Kasumi-1 (cell line): Measurements from ENCODE around the gene FBXO24.
"Not testable (repeated sequence)": the region's sequence is repeated elsewhere in the genome, so short reads cannot be mapped to it uniquely, and the experiment has no call there.

Experiments used
- DNase-seq, 2 experiments: peaks; one replicate each; lab custom pipeline; 2025; lab: John Stamatoyannopoulos, UW

FBXO24 gene, protein sequence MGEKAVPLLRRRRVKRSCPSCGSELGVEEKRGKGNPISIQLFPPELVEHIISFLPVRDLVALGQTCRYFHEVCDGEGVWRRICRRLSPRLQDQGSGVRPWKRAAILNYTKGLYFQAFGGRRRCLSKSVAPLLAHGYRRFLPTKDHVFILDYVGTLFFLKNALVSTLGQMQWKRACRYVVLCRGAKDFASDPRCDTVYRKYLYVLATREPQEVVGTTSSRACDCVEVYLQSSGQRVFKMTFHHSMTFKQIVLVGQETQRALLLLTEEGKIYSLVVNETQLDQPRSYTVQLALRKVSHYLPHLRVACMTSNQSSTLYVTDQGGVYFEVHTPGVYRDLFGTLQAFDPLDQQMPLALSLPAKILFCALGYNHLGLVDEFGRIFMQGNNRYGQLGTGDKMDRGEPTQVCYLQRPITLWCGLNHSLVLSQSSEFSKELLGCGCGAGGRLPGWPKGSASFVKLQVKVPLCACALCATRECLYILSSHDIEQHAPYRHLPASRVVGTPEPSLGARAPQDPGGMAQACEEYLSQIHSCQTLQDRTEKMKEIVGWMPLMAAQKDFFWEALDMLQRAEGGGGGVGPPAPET

DNA sequence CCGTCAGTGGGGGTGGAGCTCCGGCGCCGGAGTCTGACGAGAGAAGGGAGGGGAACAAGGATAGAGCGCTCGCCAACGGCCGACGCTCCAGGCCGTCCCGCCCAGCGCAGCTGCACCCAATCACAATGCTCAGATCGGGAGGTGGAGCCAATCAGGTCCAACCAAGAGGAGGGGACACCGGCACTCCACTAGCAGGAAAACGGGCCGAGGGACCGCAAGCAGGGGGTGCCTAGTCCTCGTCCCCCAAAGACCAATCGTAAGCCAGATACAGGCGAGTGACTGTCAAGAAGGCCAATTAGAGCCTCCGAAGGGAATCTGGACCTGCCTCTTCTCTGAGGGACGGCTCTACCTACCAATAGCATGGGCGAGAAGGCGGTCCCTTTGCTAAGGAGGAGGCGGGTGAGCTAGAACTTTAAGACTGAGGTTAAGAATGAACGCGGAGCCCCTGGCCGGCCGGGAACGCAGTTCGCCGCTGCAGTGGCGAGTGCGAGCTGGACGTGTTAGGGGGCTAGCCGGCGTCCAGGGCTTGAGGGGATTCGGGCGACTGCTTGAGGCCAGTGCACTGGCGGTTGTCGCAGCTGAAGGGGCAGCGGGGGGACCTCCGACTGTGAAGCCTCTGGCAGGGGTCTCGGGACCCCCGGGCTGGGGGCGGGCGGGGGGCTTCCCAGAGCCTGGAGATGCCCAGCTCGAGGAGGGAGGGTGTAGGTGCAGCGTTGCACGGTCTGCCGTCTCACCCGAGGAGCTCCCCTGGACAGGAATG, at the start of gene FBXO24:
Gene FBXO24 (plus strand): TSS at position 63 of the 760 bp plus-strand sequence. CDS start 298 bp downstream, at position 361.
- DNase-seq: peak; percentile 99 to 100

DNA sequence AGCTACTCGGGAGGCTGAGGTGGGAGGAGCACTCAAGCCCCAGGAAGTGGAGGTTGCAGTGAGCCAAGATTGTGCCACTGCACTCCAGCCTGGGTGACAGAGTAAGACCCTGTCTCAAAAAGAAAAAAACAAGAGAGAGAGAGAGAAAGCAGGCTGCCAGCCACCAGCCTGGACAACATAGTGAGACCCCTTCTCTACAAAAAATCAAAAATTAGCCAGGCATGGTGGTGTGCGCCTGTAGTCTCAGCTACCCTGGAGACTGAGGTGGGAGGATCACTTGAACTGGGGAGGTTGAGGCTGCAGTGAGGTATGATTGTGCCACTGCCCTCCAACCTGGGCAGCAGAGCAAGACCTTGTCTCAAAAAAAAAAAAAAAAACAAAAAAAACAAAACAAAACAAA, 49.4 kb upstream of the FBXO24 start:
- not testable (repeated sequence) for DNase-seq

DNA sequence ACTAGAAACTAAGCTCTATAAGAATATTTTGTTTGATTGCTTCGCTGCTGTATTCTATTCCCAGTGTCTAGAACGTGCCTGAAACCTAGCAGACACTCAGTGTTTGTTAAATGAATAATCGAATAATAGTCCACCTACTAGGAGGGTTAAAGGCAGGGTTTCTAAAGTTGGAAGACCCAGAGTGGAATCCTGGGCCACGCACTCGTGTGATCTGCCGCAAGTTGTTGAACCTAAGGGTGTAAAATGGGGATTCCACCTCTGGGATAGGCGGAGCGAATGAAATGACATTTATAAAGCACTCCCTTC, 47.8 kb upstream of the FBXO24 start:
- no peak for DNase-seq

DNA sequence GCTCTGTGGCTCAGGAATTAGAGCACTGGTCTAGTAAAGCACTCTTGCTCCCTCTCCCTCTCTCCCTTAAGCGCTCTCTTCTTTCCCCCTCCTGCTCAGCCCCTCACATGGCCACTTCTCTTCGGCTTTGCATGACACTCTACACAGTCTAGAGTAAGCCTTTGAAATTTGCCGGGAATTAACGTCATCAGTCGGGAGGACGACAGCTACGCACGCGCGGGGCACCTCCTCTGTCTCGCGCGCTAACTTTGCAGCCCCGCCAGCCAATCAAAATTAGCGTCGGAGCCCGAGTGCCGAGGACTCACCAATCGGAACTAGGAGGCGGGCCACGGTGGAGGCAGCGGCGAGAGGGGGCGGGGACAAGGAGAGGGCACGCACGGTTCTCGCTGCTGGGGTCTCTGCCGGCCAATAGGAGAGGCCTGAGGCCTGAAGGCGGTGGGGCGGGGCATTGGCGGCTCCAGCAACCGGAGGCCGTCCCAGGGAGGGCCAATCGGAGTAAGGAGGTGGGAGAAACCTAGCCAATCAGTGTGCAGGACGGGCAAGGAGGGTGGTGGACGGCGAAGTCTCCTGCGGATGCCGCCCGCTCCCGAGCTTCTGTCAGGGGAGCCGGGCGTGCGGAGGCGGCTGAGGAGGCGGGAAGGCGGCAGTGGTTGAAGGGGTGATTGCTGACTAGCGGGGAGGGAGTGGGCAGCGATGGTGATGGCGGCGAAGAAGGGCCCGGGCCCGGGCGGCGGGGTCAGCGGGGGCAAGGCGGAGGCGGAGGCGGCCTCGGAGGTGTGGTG, 47.3 kb upstream of the FBXO24 start, which contains the start of gene AGFG2:
Gene AGFG2 (plus strand): TSS at position 550 of the 782 bp plus-strand sequence. CDS start 144 bp downstream, at position 694.
- DNase-seq: peak; percentile 100

DNA sequence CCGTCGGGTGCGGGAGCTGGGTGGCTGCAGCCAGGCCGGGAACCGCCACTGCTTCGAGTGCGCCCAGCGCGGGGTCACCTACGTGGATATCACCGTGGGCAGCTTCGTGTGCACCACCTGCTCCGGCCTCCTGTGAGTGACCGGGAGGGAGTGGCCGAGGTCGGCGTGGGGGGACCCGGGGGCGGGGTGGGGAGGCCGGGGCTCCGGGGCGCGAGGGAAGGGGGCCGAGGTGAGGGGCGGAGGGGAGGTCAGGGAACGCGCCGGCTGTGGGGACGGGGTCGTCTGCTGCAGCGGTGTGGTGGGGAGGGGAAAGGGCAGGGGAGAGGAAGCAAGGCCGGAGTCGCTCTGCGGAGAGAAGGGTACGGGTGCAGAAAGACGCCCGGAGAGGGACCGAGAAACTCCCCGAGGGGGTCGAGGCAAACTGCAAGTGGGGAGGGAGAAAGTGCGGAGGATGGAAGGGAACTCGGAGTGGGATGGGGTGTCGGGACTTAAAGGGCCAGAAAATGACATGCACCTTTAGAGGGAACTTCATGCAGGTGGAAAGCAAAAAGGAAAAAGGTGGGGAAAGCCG, 46.6 kb upstream of the FBXO24 start:
- DNase-seq: no peak

DNA sequence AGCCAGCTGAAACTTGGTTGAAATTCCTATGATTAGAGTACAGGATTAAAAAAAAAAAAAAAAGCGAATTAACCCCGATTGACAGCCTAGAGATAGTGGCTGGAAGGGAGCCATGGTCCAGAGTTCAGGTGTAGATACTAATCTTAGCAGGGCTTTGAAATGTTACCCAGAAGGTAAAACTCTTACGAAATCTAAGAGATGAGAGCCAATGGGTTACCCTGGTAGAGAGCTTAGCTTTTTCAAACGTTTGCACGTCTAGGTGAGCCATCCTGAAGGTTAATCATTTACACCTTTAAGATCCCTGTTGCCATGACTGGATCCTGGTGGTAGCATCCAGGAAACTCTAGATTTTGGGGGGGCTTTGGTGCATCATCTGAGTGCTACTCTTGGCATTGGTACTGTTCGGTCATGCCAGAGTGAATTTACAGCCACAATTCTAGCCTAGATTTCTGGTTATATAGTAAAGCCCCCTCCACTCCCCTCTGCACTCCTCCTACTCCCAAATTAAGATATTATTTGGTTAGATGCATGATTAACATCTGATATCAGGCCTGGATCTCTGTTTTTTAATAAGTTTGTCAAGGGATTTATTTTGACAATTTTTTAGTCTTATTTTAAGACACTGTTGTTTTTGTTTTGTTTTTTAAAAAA, 45.9 kb upstream of the FBXO24 start:
- no peak for DNase-seq

DNA sequence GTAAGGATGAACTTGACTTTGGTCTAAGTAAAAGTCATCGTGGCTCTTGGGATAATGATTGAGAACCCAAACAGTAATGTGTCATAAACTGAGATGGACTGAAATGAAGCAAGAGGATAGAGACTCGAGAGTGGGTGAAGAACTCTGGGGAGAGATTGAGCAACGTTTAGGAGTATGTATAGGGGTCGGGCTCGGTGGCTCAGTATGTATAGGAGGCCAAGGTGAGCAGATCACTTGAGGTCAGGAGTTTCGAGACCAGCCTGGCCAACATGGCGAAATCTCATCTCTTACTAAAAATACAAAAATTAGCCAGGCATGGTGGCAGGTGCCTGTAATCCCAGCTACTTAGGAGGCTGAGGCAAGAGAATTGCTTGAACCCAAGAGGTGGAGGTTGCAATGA, 44.8 kb upstream of the FBXO24 start:
- DNase-seq: not testable (repeated sequence)

DNA sequence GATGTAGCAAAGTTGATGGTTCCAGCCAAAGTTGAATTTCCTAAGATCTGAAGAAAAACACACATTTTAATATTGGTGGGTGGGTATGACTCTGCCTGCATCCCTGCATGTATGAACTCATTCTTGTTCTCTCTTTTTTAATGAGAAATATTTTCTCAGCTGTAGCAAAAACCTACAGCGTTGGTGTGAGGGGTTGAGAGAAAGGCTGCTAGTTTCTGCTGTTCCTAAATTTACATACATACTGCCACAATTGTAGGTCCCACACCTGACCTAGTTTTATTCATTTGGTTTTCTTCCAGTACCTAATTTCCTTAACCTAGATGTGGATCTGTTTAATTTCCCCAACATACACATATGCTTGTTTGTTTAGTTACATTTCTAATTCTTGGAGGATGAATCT, 42.5 kb upstream of the FBXO24 start:
- no peak for DNase-seq

DNA sequence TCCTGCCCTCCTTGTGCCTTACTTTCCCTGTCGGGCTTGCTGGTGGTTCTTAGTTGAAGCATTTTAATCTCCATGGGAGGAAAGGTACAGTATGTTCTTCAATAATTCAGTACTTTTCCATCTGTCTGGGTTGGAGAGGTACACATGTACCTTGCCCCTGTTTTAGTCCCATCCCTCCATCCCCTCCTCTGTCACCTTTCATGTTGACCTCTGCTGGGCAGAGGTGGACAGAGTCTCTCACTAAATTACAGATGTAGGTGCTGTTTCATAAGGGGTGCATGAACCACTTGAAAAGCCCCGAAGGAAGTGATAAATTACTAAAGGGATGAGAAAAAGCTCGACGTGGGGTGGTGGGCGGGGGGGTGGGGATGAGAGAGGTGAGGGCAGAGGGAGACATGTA, 41.7 kb upstream of the FBXO24 start:
- no peak for DNase-seq

DNA sequence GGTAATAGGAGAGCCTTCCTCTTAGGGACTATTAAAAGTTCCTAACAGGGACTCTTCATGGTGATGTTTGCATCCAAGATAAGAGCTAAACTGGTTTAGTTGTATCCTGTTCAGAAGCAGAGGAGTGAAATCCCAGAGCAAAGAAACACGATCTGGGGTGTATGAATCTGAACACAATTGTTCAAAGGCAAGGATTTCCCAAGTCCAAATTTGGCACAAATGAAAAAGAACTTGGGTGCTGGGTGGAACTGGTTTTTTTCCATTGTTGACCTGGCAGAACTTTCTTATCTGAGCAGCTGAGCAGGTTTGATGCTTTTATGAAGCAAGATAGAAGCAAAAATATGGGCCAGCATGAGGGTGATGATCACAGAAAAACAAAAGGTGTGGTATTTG, 41.2 kb upstream of the FBXO24 start:
- DNase-seq: no peak

DNA sequence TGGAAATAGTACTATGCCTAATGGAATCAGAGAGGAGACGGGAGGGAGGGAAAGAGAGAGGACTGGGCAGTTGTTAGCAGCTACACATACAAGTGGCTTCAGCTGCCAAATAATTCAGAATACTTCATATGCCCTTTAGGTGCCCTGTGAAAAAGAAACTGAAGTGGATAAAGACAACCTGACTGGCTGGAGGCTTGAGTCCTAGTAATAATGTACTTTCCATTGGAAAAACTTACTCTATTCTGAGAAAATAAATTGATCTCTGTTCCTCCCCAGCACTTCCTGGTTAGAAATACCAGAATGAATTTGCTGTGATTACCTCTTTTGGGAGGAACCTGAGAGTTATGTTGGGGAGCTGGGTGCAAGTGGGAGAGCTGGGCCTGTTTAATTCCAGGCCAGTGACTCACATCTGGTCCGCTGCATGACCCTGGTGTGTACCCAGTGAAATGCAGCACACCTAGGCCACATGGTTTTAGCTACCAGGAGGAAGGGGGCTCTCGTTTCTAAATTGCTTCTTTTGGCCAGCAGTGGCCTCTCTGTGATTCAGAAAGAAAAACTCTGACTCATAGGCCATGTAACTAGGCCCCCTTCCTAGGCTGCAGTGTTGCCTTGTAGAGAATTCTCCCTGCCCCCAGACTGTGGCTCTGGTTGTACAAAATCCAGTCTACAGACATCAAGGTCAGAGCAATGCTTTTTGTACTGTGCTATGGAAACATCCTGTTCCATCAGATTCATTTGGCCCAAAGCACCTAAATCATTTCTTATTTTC, 40.6 kb upstream of the FBXO24 start:
- DNase-seq: peak in 1 of 2 experiments; percentile 14

DNA sequence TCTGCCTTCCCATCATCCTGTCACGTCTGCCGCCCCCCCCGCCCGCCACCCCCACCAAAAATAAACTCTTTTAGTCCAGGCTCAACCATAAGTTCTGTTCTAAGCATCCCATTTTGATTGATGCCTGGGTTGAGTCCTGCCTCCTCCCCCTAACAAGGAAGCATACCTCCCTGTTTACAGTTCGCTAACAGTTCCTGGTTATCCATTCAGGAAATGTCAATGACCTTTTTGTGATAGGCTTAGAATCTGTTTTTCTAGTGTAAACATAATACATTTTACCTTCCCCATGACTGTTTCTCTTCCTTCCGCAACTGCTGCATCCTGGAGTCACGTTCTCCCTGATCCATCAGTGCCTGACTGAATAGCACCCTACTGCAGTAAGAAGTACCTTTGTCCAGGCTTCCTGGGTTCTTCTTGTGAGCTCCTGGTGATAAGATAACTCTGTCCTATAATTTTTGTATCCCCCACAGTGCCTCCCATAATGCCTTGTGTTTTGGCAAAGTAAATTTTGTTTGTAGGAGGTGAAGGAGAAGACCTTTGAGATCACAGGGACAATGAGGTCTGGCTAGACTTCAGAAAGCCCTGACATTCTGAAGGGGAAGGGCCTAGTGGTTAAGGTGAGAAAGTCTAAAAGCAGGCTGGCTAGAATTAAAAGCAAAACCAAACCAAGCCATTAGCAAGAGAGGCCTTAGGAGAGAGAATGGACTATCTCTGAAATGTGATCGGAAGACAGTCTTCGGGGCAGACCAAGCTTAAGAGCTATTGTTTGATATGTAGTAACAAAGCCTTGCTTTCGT, 39.8 kb upstream of the FBXO24 start:
- no peak for DNase-seq

DNA sequence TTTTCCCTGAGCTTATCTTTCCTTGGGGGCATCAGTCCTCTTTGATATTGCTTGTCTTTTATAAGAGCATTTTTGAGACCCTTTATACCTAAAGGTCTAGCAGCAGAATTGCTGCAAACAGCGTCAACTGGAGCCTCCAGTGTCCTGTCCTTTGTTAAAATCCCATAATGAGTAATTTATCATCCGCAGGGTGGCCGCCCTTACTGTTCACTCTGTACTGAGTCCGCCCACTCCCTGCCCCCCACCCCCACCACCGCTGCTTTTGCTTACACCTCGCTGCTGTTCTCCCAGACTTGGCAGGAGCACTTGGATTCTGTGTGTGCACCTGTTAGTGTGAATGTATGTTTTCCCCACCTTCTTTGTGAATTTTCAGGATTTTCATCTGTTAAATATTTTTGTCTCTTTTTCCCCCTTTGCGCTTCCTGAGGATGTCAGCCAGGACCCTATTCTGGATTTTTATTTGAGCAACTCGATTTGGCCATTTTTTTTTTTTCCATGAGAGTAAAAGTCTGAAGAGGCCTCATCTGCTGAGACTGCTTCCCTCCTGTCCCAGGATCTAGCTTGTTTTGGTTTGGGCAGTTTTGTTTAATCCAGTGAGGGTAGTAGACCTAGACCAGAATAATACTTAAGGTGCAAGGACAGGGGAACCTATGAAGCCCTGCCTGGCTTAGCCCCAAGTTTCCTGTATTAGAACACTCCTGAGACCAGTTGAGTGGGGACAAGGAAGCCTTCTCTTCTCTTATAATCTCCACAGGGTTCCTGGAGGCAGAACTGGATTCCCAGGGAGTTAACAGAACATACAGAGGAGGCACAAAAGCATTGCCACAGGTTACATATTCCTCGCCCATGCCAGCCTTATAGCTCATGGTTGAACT, 39.0 kb upstream of the FBXO24 start:
- DNase-seq: no peak

DNA sequence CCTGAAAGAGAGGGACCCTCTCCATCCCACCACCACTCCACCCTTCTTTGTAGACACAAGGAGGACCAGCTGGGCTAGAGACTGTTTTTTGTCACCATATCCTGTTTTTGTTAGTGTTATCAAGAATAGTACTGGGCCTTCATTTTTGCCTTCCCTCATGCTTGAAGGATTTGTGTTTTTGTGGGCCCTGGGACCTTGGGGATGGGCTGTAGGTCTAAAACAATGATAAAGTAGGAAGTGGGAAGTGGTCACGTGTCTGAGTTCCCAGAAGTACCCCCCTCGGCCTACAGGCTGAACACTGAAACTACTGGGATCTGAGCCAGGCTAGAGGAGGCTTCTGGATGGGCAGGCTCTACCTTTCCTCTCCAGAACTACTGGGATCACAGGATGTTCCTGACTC, 38.3 kb upstream of the FBXO24 start:
- DNase-seq: peak; percentile 39 to 48

DNA sequence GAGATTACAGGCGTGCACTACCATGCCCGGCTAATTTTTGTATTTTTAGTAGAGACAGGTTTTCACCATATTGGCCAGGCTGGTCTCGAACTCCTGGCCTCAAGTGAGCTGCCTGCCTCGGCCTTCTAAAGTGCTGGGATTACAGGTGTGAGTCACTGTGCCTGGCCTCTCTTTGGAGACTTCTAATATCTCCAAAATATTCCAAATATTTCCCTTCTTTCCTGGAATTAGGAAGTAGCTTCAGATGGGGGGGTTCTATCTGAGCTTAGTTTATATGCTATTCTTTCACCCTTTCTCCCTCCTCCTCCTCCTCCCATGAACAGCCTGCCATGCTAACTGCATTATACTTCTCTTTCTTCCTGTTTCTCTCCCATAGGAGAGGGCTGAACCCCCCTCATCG, 37.7 kb upstream of the FBXO24 start:
- DNase-seq: not testable (repeated sequence)

DNA sequence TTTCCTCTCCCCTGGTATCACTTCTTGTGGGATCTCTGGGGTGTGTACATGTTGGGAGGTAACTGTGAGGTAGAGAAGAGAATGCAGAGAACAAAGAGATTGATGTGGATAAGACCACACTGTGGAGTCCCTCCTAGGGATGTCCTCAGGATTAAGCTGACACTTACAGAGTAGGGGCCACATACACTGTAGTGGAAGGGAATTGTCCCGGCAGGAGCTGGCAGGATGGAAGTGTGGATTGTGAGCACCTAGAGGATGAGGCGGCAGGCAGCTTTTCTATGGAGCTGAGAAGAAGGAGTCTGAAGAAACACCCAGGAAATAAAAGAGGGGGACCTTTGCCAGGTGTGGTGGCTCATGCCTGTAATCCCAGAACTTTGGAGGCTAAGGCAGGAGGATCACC, 33.6 kb upstream of the FBXO24 start:
- no peak for DNase-seq

DNA sequence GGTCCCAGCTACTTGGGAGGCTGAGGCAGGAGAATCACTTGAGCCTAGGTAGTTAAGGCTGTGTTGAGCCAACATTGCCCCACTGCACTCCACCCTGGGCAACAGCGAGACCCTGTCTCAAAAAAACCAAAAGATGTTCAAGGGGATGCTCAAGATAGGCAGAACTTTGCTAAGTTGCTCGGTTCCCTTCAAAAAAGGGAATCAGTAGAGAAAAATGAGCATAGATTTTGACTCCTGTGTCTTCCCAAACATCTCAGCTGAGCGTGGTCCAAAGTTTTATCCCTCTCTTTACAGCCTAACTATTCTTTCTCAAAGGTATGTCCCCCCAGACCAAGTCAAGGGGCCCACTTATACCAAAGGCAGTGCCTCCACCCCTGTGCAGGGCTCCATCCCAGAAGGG, 33.1 kb upstream of the FBXO24 start:
- no peak for DNase-seq

DNA sequence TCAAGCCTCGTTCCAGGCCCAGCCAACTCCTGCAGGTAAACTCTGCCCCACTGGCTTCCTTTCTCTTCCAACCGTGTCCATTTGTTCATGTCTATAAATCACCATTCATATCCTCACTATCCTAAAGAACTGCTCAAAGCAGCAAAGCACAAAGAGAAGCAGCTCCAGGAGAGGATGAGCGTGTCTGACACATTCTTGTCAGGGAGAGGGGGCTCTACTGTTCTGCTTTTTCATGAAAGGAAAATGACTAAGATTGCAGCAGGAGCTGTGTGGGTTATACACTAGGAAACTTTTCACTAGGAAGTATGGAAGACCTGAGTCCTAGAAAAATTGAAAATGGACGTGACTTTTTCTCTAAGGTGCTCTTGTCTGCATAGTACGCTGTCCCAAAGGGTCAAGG, 30.4 kb upstream of the FBXO24 start:
- DNase-seq: no peak

DNA sequence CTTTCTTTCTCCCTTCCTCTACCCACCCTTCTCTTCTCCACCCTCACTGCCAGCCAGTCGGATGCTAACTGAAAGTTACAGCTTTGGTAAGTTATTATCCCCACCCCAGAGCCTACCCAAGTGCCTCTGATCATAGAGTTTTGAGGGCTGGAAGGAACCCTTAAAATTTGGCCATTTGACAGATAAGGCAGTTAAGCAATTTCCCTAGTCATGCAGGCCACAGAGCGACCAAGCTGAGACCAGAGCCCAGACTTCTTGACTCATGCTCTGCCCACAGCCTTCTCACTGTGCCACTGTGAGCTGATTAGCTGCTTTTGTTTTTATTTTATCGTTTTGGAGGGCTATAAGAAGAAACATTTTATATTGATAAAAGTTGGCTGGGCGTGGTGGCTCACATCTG, 29.6 kb upstream of the FBXO24 start:
- peak; percentile 15 to 46 for DNase-seq
